IPS-NIHi7 (cell line): ENCODE data around the gene NDUFV1.
"Not testable (repeated sequence)": the region's sequence is repeated elsewhere in the genome, so short reads cannot be mapped to it uniquely, and the experiment has no call there.

Source experiments
- DNase-seq: peaks from one replicate; pipeline ENCODE4 v3.0.0; 2012; ENCODE audit warnings: mixed read lengths; ENCODE audit errors: extremely low spot score

The NDUFV1 gene

GRCh38 chr11:67656278-67656922 is 49.7 kb downstream of the NDUFV1 start:
- DNase-seq, result peak; percentile 4

GRCh38 chr11:67657300-67657699 is 50.6 kb downstream of the NDUFV1 start:
- DNase-seq, result no peak

GRCh38 chr11:67659651-67660165 is 53.0 kb downstream of the NDUFV1 start:
- not testable (repeated sequence) for DNase-seq

- not testable (repeated sequence) for DNase-seq
These were observed 54.0 kb downstream of the NDUFV1 start for GRCh38 chr11:67660752-67661151.
